Right ventricle myocardium superior (tissue), 1 donor: ENCODE results near the gene ASIC3. TPM values are rescaled to one million over a fixed set of nuclear protein-coding genes. Genes with fewer than 3 reads are reported as not detected.
"Not testable (repeated sequence)": the region's sequence is repeated elsewhere in the genome, so short reads cannot be mapped to it uniquely, and the experiment has no call there.

ENCODE experiments used
- ATAC-seq: fragments of 200-7000 bp; cut with Tn5 transposase; one replicate; pipeline ENCODE4 v1.9.1; 2020; ENCODE audit warnings: mild to moderate bottlenecking; ENCODE audit not compliant: poor library complexity
- DNase-seq: peaks from one replicate; pipeline ENCODE4 v3.0.0-alpha.2; 2020
- intact Hi-C: fragments of 100-400 bp; cut with DNase I; formaldehyde crosslinking; loops from one replicate; pipeline ENCODE4 v1.11.2; 2022
- long read RNA-seq: library from polyadenylated mRNA; unstranded; transcript quantifications from one replicate; pipeline ENCODE4 v2.0.0, GENCODE V29; 2021
- total RNA-seq: library from RNA; stranded (reverse); fragmentation: NEBNext Ultra II Directional; extraction: Animal tissue kit (Norgen Biotek cat#: 25700); gene quantifications from one replicate; pipeline ENCODE4 v1.2.1, GENCODE V29; 2021
- donor health status: DM: no; HTN: yes; CAD: no; lungs with severe emphysema.

ASIC3 gene
- 6.5 TPM for total RNA-seq
- long read RNA-seq, partial matches to known transcripts, result 0 of 1 reads
- long read RNA-seq, other reads (novel, unspliced or antisense), result 1 of 1 reads

GRCh38 chr7:151047976-151048815 is at the start of gene ASIC3:
Gene ASIC3 (plus strand): TSS chr7:151048531. CDS start chr7:151048886, 355 bp downstream.
- no peak for ATAC-seq
- DNase-seq, result no peak
- intact Hi-C loops, result no loop called here

- intact Hi-C loops, result no loop called here
- no peak for DNase-seq
- ATAC-seq, result no peak
Measured at GRCh38 chr7:150999001-150999400, 49.3 kb upstream of the ASIC3 start.

GRCh38 chr7:150999497-151000230 is 48.7 kb upstream of the ASIC3 start:
- intact Hi-C loops, result no loop called here
- no peak for ATAC-seq
- no peak for DNase-seq

- intact Hi-C loops, result no loop called here
- DNase-seq (no peak), ATAC-seq (no peak)
Measured at GRCh38 chr7:151000897-151001495, 47.3 kb upstream of the ASIC3 start.

- intact Hi-C loops, result no loop called here
- no peak for ATAC-seq
- no peak for DNase-seq
Measured at GRCh38 chr7:151001546-151001945, 46.8 kb upstream of the ASIC3 start.

GRCh38 chr7:151003572-151003971 is 44.8 kb upstream of the ASIC3 start:
- intact Hi-C loops, result no loop called here
- DNase-seq (no peak), ATAC-seq (no peak)

GRCh38 chr7:151005566-151005965 is 42.8 kb upstream of the ASIC3 start:
- no peak for DNase-seq
- intact Hi-C loops, result no loop called here
- no peak for ATAC-seq

- intact Hi-C loops, result no loop called here
- no peak for ATAC-seq
Measured at GRCh38 chr7:151006590-151007300, 41.6 kb upstream of the ASIC3 start.

GRCh38 chr7:151007469-151007898 is 40.8 kb upstream of the ASIC3 start:
- DNase-seq (no peak), ATAC-seq (peak; percentile 30)
- intact Hi-C loops, result no loop called here

More at GRCh38 chr7:151006590-151007300, 41.6 kb upstream of the ASIC3 start:
- DNase-seq, result no peak

GRCh38 chr7:151008143-151008510 is 40.2 kb upstream of the ASIC3 start:
- DNase-seq (no peak), ATAC-seq (peak; percentile 40)
- intact Hi-C loops, result no loop called here

- peak; percentile 85 for DNase-seq
- peak; percentile 70 for ATAC-seq
Measured at GRCh38 chr7:151008511-151009323, 39.6 kb upstream of the ASIC3 start.

GRCh38 chr7:151009327-151010036 is 38.8 kb upstream of the ASIC3 start:
- intact Hi-C loops, result no loop called here
- ATAC-seq (no peak), DNase-seq (no peak)

More at GRCh38 chr7:151008511-151009323, 39.6 kb upstream of the ASIC3 start:
- intact Hi-C loops, result no loop called here

- intact Hi-C loops, result no loop called here
- DNase-seq (no peak), ATAC-seq (no peak)
Measured at GRCh38 chr7:151010037-151010306, 38.4 kb upstream of the ASIC3 start.

GRCh38 chr7:151010307-151011096 is 37.8 kb upstream of the ASIC3 start:
- DNase-seq (no peak), ATAC-seq (no peak)
- intact Hi-C loops, result no loop called here

GRCh38 chr7:151011097-151011409 is 37.3 kb upstream of the ASIC3 start:
- intact Hi-C loops, result no loop called here
- DNase-seq, result no peak
- ATAC-seq, result no peak

- intact Hi-C loops, DNase-seq, ATAC-seq: not testable (repeated sequence)
Measured at GRCh38 chr7:151011616-151012015, 36.7 kb upstream of the ASIC3 start.
